RPMI8226 (cell line): ENCODE measurements around the gene CKMT2.

ENCODE experiments used
- DNase-seq: peaks from one replicate; pipeline ENCODE4 v3.0.0-alpha.2; 2015

The CKMT2 gene

DNA sequence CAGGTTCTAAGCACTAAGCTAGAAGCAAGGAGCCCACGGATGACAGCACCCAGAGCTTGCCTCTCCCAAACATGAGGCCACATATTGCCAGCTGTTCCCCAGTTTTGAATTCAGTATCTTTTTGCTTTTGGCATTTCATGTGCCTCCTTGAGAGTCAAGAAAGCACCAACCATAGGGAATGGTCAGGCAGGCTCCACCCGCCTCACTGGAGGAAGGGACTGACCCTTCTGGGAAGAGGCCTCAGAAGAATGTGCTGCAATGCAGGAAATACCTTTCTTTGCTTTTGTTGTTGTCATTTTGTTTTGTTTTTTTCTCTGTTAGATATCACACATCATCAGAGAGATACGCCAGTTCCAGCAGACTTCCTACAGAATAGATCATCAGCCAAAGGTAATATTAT, 13.7 kb upstream of the CKMT2 start:
- no peak for DNase-seq

DNA sequence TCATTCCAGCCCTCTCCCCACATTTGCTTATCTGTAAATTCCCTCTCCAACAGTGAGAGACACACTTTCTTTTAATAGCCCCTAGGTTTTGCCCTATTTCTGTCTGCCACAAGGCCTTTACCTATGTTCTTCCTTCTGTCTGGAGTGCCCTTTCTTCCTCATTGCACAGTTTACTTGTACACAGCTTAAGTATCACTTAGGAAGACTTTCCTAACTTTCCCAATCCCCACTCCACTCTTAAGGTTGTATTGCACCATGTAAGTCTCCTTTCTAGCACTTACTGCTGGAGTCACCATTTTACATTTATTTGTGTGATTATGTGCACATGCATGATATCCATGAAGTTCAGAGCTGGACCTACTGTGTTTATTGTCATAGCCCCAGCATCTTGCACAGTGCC, 10.8 kb upstream of the CKMT2 start:
- no peak for DNase-seq

DNA sequence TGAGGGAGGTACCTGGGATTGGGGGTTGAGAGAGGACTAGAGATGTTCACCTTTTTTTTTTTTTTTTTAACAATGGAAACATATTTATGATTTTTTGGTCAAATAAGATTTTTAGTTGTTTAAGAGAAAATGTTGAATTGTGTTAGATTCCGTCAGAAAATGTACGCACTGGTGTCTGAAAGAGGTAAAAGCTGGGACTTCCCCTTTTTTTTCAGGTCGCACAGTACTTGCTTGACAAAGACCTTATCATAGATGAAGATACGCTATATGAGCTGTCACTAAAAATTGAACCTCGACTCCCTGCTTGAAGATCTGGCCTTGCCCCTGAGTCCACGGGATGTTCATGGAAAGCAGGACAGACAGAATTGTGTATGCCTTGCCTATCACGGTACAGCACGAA, 7.7 kb upstream of the CKMT2 start:
- DNase-seq = no peak

GRCh38 chr5:81226286-81226685, 6.8 kb upstream of the CKMT2 start:
- no peak for DNase-seq

DNA sequence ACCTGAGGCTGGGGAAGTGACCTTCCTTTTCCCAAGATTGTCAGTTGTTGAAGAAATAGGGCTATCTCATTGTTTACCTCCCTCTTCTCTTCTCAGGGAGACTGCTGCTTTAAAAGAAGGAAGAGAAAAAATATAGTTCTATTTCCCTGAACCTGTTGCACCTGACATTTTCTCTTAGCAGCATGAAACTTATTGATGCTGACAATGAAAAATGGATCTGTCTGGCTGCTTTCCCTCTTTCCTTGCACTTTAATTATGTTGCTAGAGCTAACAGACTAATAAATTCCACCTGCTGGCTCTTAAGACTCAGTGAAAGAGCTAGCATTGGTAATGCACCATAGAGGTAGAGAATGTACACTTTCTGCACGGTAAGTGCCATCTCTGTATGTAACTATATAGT, 6.2 kb upstream of the CKMT2 start:
- DNase-seq = no peak

GRCh38 chr5:81228084-81228483, 5.0 kb upstream of the CKMT2 start:
- DNase-seq = no peak

GRCh38 chr5:81230416-81230815, 2.7 kb upstream of the CKMT2 start:
- no peak for DNase-seq

DNA sequence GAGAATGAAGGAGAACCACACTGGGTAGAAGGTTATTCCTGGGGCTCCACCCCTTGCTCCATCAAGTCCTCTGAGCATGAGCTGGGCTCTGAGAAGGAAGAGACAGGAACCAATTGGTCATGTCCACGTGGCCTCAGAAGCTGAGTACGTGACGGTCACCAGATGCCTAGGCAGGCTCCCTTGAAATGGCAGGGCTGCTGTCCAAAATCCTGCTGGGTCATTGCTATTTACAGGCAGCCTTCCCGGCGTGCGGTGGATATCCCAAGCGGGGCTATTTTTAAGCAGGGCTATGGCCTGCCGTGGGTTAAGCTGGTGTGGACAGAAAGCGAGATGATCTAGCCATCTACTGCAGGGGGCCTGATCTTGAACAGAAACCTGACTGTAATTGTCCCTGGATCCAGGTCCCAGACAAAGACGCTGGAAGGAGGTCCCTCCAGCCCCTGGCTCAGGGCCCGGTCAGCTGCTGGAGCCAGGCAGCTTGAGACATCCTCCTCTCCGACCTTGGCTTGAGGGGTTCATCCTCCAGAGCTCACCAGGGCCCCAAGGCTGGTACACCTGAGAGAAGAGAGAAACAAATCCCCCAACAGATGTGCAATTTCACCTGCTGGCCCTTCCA, 550 bp upstream of the CKMT2 start:
- DNase-seq = no peak

DNA sequence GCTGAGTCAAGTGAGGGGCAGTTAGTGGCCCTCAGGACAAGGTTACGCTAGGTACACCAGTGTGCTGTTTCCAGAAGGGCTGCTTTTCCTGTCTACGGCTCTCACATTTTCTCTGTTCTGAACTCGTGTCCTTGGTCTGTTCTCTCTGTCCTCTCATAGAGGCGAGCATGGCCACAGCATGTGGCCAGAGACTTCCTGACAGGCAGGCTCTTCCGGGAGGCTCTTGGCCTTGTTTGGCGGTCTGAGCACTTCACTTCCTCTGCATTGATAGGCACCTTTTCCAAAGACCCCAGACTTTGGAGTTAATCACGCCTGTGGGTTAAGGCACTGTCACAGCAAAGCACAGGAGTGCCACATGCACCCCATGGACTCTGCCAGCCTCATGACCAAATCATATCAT, 1.2 kb downstream of the CKMT2 start:
- no peak for DNase-seq

DNA sequence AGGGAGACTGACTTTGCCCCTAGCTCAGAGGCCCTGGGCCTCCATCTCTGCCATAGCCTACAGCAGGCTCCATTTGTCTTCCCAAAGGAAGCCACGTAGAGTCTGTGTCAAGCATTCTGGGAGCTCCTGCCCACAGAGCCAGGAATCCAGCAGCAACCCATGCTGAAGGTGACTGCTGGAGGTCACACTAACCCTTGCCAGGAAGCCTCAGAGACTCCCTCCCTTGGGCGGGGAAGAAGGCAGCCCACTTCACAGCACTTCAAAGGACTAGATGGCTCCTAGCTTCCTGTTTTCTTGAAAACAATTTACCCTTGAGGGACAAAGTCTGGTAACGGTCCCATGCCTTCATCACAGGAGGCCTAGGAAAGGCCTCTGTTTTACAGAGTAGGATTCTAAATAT, 1.7 kb downstream of the CKMT2 start:
- DNase-seq = no peak

DNA sequence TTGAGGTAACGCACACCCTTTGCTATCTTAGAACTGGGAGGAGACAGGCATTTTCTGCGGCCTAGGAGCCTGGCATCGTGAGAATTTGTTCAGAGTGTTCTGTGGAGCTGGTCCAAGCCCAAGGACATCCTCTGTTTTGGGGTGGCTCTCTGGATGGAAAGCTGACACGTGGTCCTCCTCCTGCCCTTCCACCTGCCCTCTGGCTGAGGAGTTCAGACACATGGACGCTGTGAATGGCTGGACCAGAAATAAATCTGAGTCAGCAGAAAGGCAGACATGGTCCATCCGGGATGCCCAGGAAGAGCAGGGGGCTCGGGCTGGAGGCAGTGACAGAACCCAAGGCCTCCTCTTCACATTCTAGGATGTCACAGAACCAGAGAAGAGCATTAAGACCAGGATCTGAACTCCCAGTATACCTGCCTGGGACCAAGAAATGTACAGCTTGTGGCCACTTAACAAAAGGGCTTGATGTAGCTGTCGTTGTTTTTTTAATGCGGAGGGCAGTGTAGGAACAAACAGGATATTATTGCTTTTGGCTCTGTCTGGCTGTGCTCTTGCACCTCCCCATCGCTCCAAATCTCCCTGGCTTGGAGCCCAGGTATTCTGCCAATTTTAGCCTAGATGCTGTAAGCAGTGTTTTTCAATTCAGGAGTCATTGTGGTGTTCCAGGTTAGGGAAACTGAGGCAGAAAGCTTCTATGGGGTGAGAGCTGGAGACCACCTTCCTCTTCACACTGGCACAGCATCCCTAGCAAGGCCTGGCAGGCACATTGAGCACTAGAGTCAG, 2.4 kb downstream of the CKMT2 start:
- no peak for DNase-seq

- no peak for DNase-seq
Measured at GRCh38 chr5:81238460-81238859, 5.3 kb downstream of the CKMT2 start.

GRCh38 chr5:81239613-81240012, 6.5 kb downstream of the CKMT2 start:
- no peak for DNase-seq

- no peak for DNase-seq
Measured at GRCh38 chr5:81241001-81241400, 7.9 kb downstream of the CKMT2 start.

- DNase-seq = no peak
Measured at GRCh38 chr5:81241961-81242648, 9.0 kb downstream of the CKMT2 start.

DNA sequence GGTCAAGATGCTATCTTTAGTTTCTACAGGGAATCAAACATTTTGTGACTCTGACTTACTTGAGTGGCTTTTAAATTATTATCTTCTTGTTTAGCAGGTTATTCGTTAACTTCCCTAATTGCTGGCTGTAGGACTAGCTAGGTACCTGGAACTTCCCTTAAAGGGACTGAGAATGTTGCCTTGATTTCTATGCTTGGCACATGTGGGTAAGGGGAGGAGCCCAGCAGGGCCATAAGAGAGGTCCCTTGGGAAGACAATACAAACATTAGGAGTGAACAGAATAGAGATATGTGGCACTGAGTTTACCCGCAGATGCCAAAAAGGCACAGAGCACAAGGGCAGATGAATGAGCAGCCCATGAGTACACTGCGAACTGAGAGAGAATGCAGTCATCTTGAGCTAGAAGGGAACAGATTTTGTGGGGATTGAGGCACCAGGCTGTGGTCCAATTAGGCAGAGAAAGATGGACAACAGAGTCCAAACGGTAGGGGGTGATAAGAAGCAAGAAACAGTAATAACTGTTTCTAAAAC, 9.8 kb downstream of the CKMT2 start:
- no peak for DNase-seq

DNA sequence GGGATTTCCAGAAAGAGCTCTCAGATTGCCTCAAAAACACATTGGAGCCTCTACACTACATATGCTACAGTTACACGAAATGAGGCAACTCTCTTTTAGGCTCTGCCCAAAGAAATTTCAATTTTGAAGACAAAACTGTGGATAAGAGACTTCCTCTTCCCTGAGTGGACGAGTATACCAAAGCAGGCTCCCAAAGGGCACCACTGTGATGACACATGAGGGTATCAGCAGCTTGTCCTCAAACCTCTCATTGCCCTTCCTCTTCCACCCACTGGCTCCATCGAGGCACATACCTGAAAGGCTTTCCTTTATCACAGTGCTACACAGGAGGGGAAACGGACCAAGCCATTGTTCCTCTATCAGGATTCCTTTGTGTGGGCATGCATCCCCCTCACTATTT, 11.3 kb downstream of the CKMT2 start:
- no peak for DNase-seq

DNA sequence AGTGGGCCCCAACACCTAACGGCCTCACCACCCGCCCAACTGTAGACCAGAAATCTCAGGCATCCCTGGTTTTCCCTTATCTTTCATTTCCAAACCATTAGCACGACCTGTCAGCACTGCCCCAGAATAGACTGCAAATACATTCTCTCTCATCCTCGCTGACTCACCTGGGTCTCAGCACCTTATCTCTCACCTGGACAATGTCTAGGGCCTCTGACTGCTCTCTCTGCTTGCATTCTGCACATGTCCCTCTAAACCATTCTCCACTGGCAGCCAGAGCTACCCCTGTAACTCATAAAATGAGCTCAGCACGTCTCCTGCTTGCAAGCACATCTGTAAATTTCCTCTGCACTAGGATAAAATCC, 12.7 kb downstream of the CKMT2 start:
- DNase-seq = no peak

GRCh38 chr5:81246697-81247096, 13.6 kb downstream of the CKMT2 start:
- no peak for DNase-seq

DNA sequence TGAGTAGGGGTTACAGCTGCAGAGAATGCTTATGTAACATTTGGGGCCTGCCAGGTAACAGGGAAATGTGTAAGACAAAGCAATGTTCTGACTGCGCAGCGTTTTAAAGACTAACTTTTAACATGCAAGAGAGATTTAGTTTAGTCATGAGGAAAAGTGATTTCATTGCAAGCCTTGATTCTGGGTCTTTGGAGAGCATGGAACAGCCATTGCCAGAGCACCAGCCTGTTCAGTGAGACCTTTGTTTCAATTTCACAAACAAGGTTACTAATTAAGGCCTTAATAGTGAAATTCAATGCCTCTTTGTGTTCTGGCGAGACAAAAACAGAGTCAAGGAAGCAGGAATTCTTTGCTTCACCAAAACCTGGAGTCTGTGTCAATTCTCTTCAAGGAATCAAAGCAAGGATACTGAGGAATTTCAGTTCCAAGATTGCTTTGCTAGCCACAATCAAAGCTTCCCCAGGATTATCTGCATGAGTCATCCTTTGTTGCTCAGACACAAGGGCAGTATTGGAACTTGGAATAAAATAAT, 14.4 kb downstream of the CKMT2 start:
- DNase-seq = no peak

- DNase-seq = no peak
Measured at GRCh38 chr5:81249240-81249639, 16.1 kb downstream of the CKMT2 start.

DNA sequence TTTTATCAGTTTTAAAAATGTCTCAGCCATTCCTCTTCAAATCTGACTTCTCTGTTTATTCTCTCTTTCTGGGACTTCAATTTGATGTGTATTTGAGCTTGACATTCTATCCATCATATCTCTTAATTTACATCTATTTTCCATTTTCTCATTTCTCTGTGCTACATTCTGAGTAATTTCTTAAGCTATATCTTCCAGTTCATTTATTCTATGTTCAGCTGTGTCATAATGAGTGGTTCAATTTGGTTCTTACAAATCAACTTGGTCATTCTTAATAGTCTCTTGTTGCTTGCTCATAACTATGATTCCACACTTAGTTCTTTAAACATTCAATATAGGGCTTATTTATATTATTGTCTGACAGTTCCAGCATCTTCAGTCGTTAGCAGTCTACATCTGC, 16.9 kb downstream of the CKMT2 start:
- DNase-seq = no peak

GRCh38 chr5:81251922-81252321, 18.8 kb downstream of the CKMT2 start:
- no peak for DNase-seq

GRCh38 chr5:81252904-81253303, 19.8 kb downstream of the CKMT2 start:
- DNase-seq = no peak
